ENCODE data around the gene ZP1.

DNA sequence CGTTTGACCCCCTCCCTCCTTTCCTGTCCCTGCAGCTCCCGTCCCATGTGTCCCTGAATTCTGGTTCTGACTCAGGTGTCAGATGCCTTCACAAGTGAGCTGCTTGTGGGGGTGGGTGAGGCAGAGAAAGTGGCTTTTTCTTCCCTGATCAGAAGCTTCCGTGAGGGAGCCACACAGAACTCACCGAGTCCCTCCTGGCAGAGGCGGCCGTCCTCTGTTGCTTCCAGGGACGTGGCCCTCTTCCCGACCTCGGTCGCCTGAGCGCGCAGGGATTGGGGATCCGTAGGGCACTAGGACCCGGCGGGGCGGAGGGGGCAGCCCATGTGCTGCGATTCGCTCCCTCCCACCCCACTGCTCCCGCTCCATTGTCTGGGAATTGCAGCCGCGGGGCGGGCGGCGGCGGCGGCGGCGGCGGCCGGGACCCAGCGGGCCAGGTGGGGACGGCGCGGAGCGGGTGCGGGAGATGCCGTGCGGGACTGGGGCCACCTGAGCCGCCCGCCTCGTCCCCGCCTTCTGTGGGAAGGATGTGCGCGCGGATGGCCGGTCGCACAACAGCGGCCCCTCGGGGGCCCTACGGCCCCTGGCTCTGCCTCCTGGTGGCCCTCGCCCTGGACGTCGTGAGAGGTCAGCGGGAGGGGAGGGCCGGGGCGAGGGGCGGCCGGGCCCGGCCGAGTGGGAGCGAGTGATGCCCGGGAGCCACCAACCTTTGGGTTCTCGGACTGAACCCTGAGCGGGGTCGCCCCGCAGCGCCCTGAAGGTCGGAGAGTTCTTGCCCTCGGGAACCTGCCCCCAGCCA lies 57.0 kb downstream of the ZP1 start, which contains the start of gene TMEM132A:
- TF ChIP-seq, protein P1, sequence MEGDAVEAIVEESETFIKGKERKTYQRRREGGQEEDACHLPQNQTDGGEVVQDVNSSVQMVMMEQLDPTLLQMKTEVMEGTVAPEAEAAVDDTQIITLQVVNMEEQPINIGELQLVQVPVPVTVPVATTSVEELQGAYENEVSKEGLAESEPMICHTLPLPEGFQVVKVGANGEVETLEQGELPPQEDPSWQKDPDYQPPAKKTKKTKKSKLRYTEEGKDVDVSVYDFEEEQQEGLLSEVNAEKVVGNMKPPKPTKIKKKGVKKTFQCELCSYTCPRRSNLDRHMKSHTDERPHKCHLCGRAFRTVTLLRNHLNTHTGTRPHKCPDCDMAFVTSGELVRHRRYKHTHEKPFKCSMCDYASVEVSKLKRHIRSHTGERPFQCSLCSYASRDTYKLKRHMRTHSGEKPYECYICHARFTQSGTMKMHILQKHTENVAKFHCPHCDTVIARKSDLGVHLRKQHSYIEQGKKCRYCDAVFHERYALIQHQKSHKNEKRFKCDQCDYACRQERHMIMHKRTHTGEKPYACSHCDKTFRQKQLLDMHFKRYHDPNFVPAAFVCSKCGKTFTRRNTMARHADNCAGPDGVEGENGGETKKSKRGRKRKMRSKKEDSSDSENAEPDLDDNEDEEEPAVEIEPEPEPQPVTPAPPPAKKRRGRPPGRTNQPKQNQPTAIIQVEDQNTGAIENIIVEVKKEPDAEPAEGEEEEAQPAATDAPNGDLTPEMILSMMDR (IDR thresholded peaks at IDR 0.05), result no peak
- no peak for TF ChIP-seq POLR2AphosphoS5 (IDR thresholded peaks at IDR 0.05)
- TF ChIP-seq POLR2A (IDR thresholded peaks at IDR 0.05), result no peak

All from breast epithelium (tissue), 3 donors.